CD4-positive, alpha-beta T cell (primary cell): Measurements from ENCODE around the gene TRMT44. TPM values are rescaled to one million over a fixed set of nuclear protein-coding genes. Genes with fewer than 3 reads are reported as not detected.

ENCODE experiments used
- ATAC-seq: fragments of 200-7000 bp; cut with Tn5 transposase; one replicate; pipeline ENCODE4 v1.10.0; 2022; ENCODE audit warnings: mild to moderate bottlenecking; ENCODE audit not compliant: poor library complexity
- CTCF ChIA-PET: fragments of 350-600 bp; sonication (Branson Sonifier 250); formaldehyde crosslinking; loops from one replicate; lab custom pipeline; 2021; ENCODE audit warnings: antibody characterized with exemption, inconsistent platforms; lab: Charles Lee
- POLR2A ChIA-PET: fragments of 350-600 bp; sonication (Branson Sonifier 250); formaldehyde crosslinking; loops from one replicate; lab custom pipeline; 2021; ENCODE audit warnings: antibody characterized with exemption, inconsistent platforms; lab: Charles Lee
- DNase-seq, 14 experiments: peaks; one replicate each; pipeline ENCODE4 v3.0.0-alpha.2; 2013 to 2020; ENCODE audit warnings: mixed read lengths in 2 of 14
- H3K27ac ChIP-seq, 2 donors: one replicate each; pipeline versions ENCODE4 v1.5.1 to v1.7.0; 2013; ENCODE audit warnings: low read length in 2 of 2, low read depth in 1 of 2, mild to moderate bottlenecking in 1 of 2
- H3K27me3 ChIP-seq, 2 experiments: 1 replicate in 1 of 2; 2 replicates in 1 of 2; pipeline versions ENCODE4 v1.6.1 to v1.7.0; 2013; ENCODE audit warnings: low read length in 2 of 2, control low read depth in 1 of 2, mild to moderate bottlenecking in 1 of 2, moderate library complexity in 1 of 2; ENCODE audit not compliant: insufficient read depth in 2 of 2, control insufficient read depth in 1 of 2
- H3K36me3 ChIP-seq: one replicate; pipeline ENCODE4 v1.6.1; 2013; ENCODE audit warnings: low read length, control low read depth; ENCODE audit not compliant: insufficient read depth
- H3K4me1 ChIP-seq: one replicate; pipeline ENCODE4 v1.6.1; 2013; ENCODE audit warnings: low read length, control low read depth; ENCODE audit not compliant: insufficient read depth
- H3K4me3 ChIP-seq: one replicate; pipeline ENCODE4 v1.5.1; 2013; ENCODE audit warnings: mild to moderate bottlenecking, low read length, moderate library complexity
- H3K9me3 ChIP-seq, 2 experiments: 1 replicate in 1 of 2; 2 replicates in 1 of 2; pipeline versions ENCODE4 v1.6.1 to v1.7.0; 2013; ENCODE audit warnings: low read length in 2 of 2, mild to moderate bottlenecking in 2 of 2, control low read depth in 1 of 2, moderate library complexity in 1 of 2; ENCODE audit not compliant: control insufficient read depth in 1 of 2, insufficient read depth in 1 of 2
- H3K27ac Mint-ChIP-seq: one replicate; pipeline ENCODE4 v1.8.0; 2020; ENCODE audit warnings: mixed read lengths
- H3K27me3 Mint-ChIP-seq: one replicate; pipeline ENCODE4 v1.8.0; 2021; ENCODE audit warnings: mixed read lengths
- H3K36me3 Mint-ChIP-seq: one replicate; pipeline ENCODE4 v1.8.0; 2021; ENCODE audit warnings: low read depth, mixed read lengths
- H3K4me1 Mint-ChIP-seq: one replicate; pipeline ENCODE4 v1.8.0; 2021; ENCODE audit warnings: low read depth, mixed read lengths
- H3K4me3 Mint-ChIP-seq: one replicate; pipeline ENCODE4 v1.8.0; 2020; ENCODE audit warnings: mild to moderate bottlenecking, mixed read lengths
- H3K9me3 Mint-ChIP-seq: one replicate; pipeline ENCODE4 v1.8.0; 2020; ENCODE audit warnings: mixed read lengths
- CTCF ChIP-seq: fragments of 200-600 bp; IDR thresholded peaks from one replicate; pipeline ENCODE4 v1.8.0; 2022; ENCODE audit warnings: antibody characterized with exemption, mild to moderate bottlenecking
- intact Hi-C, 2 experiments: fragments of 100-400 bp; cut with DNase I in 1 of 2; cut with micrococcal nuclease in 1 of 2; formaldehyde crosslinking; loops; one replicate each; pipeline versions ENCODE4 v1.15.1 to v1.9.0; 2023 to 2025; cut with DNase I, micrococcal nuclease
- total RNA-seq, 174 experiments: library from RNA in 2 of 174; stranded (reverse) in 2 of 174; gene quantifications; one replicate each; pipeline ENCODE4 v1.2.3 and lab custom pipeline; 2021 to 2026

The TRMT44 gene
- total RNA-seq, 2 experiments from 2014 or later = 25.6 to 29.2 TPM

DNA sequence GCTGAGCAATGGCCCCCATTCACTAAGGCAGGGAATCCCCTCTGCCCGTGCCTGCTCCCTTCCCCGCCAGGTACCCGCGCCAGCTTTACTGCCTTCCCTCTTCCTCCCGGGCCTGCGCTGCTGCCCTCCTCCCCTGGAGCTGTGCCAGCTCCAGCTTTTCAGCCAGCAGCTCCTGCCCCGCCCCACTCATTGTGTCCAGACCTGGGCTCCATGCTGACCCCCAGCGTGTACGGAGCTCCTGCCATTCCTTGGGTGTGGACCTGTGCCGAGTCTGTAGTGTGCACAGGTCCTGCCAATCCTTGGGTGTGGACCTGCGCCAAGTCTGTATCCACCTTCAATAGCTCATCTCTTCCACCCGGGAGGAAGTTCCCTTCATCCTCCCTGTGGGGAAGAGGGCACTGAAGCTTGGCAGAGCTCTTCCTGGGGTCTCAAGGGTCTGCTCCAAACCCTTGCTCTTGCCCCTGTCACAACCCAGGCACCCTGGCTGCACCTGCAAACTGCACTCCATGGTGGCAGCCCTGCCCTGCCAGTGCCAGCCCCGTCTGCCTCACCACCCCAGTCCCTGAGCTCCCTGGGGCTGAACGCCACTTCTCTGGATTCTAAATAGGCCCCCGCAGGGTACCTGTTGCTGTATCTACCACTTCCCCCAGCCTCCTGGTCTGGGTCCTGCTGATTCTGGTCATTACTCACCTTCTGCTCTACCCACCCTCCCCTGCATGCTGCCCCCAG is 63.9 kb downstream of the TRMT44 start:
- ATAC-seq (no peak), DNase-seq (no peak)
- H3K4me3 ChIP-seq = no peak overlapping the region
- H3K27ac Mint-ChIP-seq = no peak overlapping the region
- no peaks in the 10 kb centered on the region for H3K4me1 ChIP-seq
- POLR2A ChIA-PET = no interaction called here
- H3K36me3 Mint-ChIP-seq = no peaks in the 10 kb centered on the region
- no peaks in the 10 kb centered on the region for H3K9me3 Mint-ChIP-seq
- CTCF ChIA-PET = no interaction called here
- H3K9me3 ChIP-seq = peaks cover 0 to 10% of the 10 kb centered on the region in 2 experiments
- no peaks in the 10 kb centered on the region for H3K27me3 ChIP-seq
- no peaks in the 10 kb centered on the region for H3K36me3 ChIP-seq
- intact Hi-C loops = no loop called here
- H3K27me3 Mint-ChIP-seq = no peaks in the 10 kb centered on the region
- no peak for TF ChIP-seq CTCF
- H3K4me3 Mint-ChIP-seq = no peak overlapping the region
- H3K27ac ChIP-seq = no peak overlapping the region
- H3K4me1 Mint-ChIP-seq = no peaks in the 10 kb centered on the region

DNA sequence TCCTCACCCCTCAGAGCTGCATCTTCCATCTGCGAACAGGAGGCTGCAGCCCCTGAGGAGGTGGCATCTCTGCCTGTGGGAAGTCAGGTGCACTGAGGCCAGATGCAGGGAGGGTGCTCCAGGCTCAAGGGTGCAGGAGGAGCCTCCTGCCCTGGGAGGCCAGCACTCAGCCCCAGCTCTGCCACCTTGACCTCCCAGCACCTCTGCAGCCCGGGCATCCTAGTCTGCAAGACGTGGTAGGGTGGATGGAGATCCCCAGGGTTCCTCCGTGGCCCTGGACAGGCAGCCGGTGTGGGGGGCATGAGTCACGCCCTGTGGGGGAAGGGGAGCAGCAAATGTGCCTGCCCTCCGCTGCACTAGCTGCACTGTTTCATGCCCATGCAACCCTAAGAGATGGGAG is 64.7 kb downstream of the TRMT44 start:
- peaks cover 0 to 10% of the 10 kb centered on the region in 2 experiments for H3K9me3 ChIP-seq
- no peak for TF ChIP-seq CTCF
- H3K4me3 ChIP-seq = no peak overlapping the region
- POLR2A ChIA-PET = no interaction called here
- Mint-ChIP-seq H3K4me1 (no peaks in the 10 kb centered on the region), H3K36me3 (no peaks in the 10 kb centered on the region), H3K9me3 (no peaks in the 10 kb centered on the region), H3K27ac (no peak overlapping the region), H3K4me3 (no peak overlapping the region), H3K27me3 (no peaks in the 10 kb centered on the region)
- H3K27ac ChIP-seq = no peak overlapping the region
- intact Hi-C loops = no loop called here
- H3K4me1 ChIP-seq = no peaks in the 10 kb centered on the region
- CTCF ChIA-PET = no interaction called here
- DNase-seq = no peak
- no peaks in the 10 kb centered on the region for H3K27me3 ChIP-seq
- no peaks in the 10 kb centered on the region for H3K36me3 ChIP-seq
- ATAC-seq = no peak

DNA sequence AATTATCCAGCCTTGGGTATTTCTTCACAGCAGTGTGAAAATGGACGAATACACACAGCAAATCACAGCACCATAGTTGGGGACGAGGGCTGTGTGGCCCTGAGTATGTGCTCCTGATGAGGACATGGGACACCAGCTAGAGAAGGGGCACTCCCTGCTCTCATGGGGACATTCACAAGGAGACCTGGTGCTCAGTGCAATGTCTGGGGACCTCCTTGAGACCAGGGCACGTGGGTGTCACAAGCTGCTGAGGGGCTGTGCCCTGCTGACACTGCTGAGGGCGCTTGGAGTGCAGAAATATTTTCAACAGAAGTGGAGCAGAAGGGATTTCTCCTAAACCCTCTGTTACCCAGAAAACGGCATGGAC is 65.4 kb downstream of the TRMT44 start:
- intact Hi-C loops = no loop called here
- Mint-ChIP-seq H3K27me3 (no peaks in the 10 kb centered on the region), H3K27ac (no peak overlapping the region), H3K4me1 (no peaks in the 10 kb centered on the region), H3K4me3 (no peak overlapping the region), H3K9me3 (no peaks in the 10 kb centered on the region), H3K36me3 (no peaks in the 10 kb centered on the region)
- peaks cover 0 to 7% of the 10 kb centered on the region in 2 experiments for H3K9me3 ChIP-seq
- no peak overlapping the region for H3K4me3 ChIP-seq
- ChIA-PET CTCF (no interaction called here), POLR2A (no interaction called here)
- H3K27ac ChIP-seq = no peak overlapping the region
- ATAC-seq (no peak), DNase-seq (no peak)
- no peaks in the 10 kb centered on the region for H3K27me3 ChIP-seq
- TF ChIP-seq CTCF = no peak
- no peaks in the 10 kb centered on the region for H3K36me3 ChIP-seq
- no peaks in the 10 kb centered on the region for H3K4me1 ChIP-seq
